Gastrocnemius medialis (tissue), 4 donors: ENCODE data around the gene TJP3. TPM values are rescaled to one million over a fixed set of nuclear protein-coding genes. Genes with fewer than 3 reads are reported as not detected.

Source experiments
- ATAC-seq, 2 donors: fragments of 150-250 bp; one replicate each; pipeline ENCODE4 v1.9.1; 2016
- DNase-seq, 2 donors: peaks; one replicate each; pipeline ENCODE4 v3.0.0-alpha.2; 2019
- H3K27ac ChIP-seq, 4 donors: fragments of 200-600 bp; sonication (generic); 1 replicate in 1 of 4; 2 replicates in 3 of 4; pipeline ENCODE4 v1.5.1; 2016 to 2018; ENCODE audit warnings: mild to moderate bottlenecking in 2 of 4, moderate library complexity in 1 of 4
- H3K27me3 ChIP-seq, 3 donors: fragments of 200-600 bp; sonication (generic) in 2 of 3; 1 replicate in 1 of 3; 2 replicates in 2 of 3; pipeline versions ENCODE4 v1.5.1 to v1.6.0; 2016 to 2019; ENCODE audit warnings: mild to moderate bottlenecking in 1 of 3, moderate library complexity in 1 of 3
- H3K36me3 ChIP-seq, 2 donors: fragments of 200-600 bp; sonication (generic) in 1 of 2; one replicate each; pipeline ENCODE4 v1.5.1; 2017 to 2018
- H3K4me1 ChIP-seq, 2 donors: fragments of 200-600 bp; sonication (generic) in 1 of 2; one replicate each; pipeline ENCODE4 v1.5.1; 2016 to 2017; ENCODE audit warnings: mild to moderate bottlenecking in 2 of 2
- H3K4me3 ChIP-seq, 4 donors: fragments of 200-600 bp; sonication (generic) in 3 of 4; 1 replicate in 1 of 4; 2 replicates in 3 of 4; pipeline ENCODE4 v1.5.1; 2016 to 2019; ENCODE audit warnings: mild to moderate bottlenecking in 2 of 4
- H3K9me3 ChIP-seq, 3 donors: fragments of 200-600 bp; sonication (generic) in 2 of 3; 1 replicate in 1 of 3; 2 replicates in 2 of 3; pipeline ENCODE4 v1.5.1; 2016 to 2019
- CTCF ChIP-seq, 5 experiments: fragments of 450-650 bp in 3 of 5; fragments of 200-600 bp in 2 of 5; sonication (generic) in 2 of 5; IDR thresholded peaks in 4 of 5; conservative IDR thresholded peaks in 1 of 5; 1 replicate in 4 of 5; 2 replicates in 1 of 5; pipeline ENCODE4 v1.5.1; 2016 to 2019; ENCODE audit warnings: antibody characterized with exemption in 5 of 5, mild to moderate bottlenecking in 3 of 5, moderate library complexity in 3 of 5
- POLR2A ChIP-seq, 2 donors: fragments of 450-650 bp; IDR thresholded peaks; one replicate each; pipeline ENCODE4 v1.6.1; 2017; ENCODE audit warnings: antibody characterized with exemption in 2 of 2, mild to moderate bottlenecking in 2 of 2, moderate library complexity in 2 of 2
- in situ Hi-C, 4 donors: fragments of 200-750 bp; cut with MboI; loops; one replicate each; pipeline versions ENCODE4 v1.15.0 to v1.8.0; 2017; ENCODE audit warnings: low sequenced_read_pairs in 4 of 4
- intact Hi-C: fragments of 100-400 bp; cut with DNase I; formaldehyde crosslinking; loops from one replicate; pipeline ENCODE4 v1.15.1; 2023; ENCODE audit warnings: low total_unique reads
- total RNA-seq, 4 donors: library from RNA; depleted of rRNA; stranded (reverse); fragments of >200 nt; gene quantifications; one replicate each; pipeline versions ENCODE4 v1.1.0 to v1.2.3, GENCODE V29; 2016

TJP3 gene
- total RNA-seq = 1 to 10 TPM in 3 of 4 donors, under 1 TPM in 1; 0.67 to 3.7 (median 1.7) TPM

- no peaks in the 10 kb centered on the region for H3K36me3 ChIP-seq
- H3K4me3 ChIP-seq = peak within 1 kb of the TSS; percentile 19 to 34 (median 25)
- DNase-seq (peak in 1 of 2 donors; percentile 37), ATAC-seq (peak in 1 of 2 donors; percentile 68)
- peaks cover 5 to 13% of the 10 kb centered on the region in 2 donors for H3K4me1 ChIP-seq
- peak within 1 kb of the TSS in 2 of 4 donors; percentile 47 to 61 for H3K27ac ChIP-seq
- no peaks in the 10 kb centered on the region for H3K9me3 ChIP-seq
- TF ChIP-seq CTCF (IDR thresholded peaks at IDR 0.05 in 4 of 5, conservative IDR thresholded peaks at IDR 0.05 in 1 of 5) (no peak), POLR2A (IDR thresholded peaks at IDR 0.05) (no peak)
- in situ Hi-C loops (no loop called here), intact Hi-C loops (no loop called here)
- H3K27me3 ChIP-seq = peaks cover 0 to 11% (median 2%) of the 10 kb centered on the region in 3 donors
Observed at GRCh38 chr19:3708207-3708931, at the start of gene TJP3. TSS of gene TJP3 (plus strand) at chr19:3708384. CDS start at chr19:3728433, 20,049 bp downstream.

GRCh38 chr19:3658870-3659745 is 49.1 kb upstream of the TJP3 start:
- intact Hi-C loops = no loop called here
- peaks cover 0 to 32% of the 10 kb centered on the region in 2 donors for H3K36me3 ChIP-seq
- H3K27ac ChIP-seq = no peak overlapping the region
- DNase-seq (no peak), ATAC-seq (no peak)
- in situ Hi-C loops = no loop called here
- H3K4me1 ChIP-seq = peaks cover 0 to 6% of the 10 kb centered on the region in 2 donors
- H3K4me3 ChIP-seq = no peak overlapping the region
- H3K9me3 ChIP-seq = no peaks in the 10 kb centered on the region
- H3K27me3 ChIP-seq = no peaks in the 10 kb centered on the region
- TF ChIP-seq POLR2A (IDR thresholded peaks at IDR 0.05) (no peak), CTCF (IDR thresholded peaks at IDR 0.05 in 4 of 5, conservative IDR thresholded peaks at IDR 0.05 in 1 of 5) (no peak)

- in situ Hi-C loops = loop anchor here in 2 of 4 donors (5.0 kb wide), 1 partner anchor 43 kb away; the partner anchor contains the start of gene PIP5K1C (in 2 of the 2)
- H3K36me3 ChIP-seq = peaks cover 0 to 36% of the 10 kb centered on the region in 2 donors
- peaks cover 0 to 6% of the 10 kb centered on the region in 2 donors for H3K4me1 ChIP-seq
- H3K9me3 ChIP-seq = no peaks in the 10 kb centered on the region
- ATAC-seq (no peak), DNase-seq (no peak)
- H3K27me3 ChIP-seq = no peaks in the 10 kb centered on the region
- intact Hi-C loops = loop anchor here (10.0 kb wide), 1 partner anchor 165 kb away; no protein-coding TSS in a partner anchor
- no peak overlapping the region for H3K27ac ChIP-seq
- H3K4me3 ChIP-seq = no peak overlapping the region
- no peak for TF ChIP-seq CTCF (IDR thresholded peaks at IDR 0.05 in 4 of 5, conservative IDR thresholded peaks at IDR 0.05 in 1 of 5)
- TF ChIP-seq POLR2A (IDR thresholded peaks at IDR 0.05) = no peak
Observed at GRCh38 chr19:3659746-3660112, 48.5 kb upstream of the TJP3 start.

- in situ Hi-C loops = loop anchor here in 2 of 4 donors (5.0 kb wide), 1 partner anchor 42 kb away; the partner anchor contains the start of gene PIP5K1C (in 2 of the 2)
- peak in 1 of 2 donors; percentile 19 for ATAC-seq
- TF ChIP-seq POLR2A (IDR thresholded peaks at IDR 0.05) = no peak
- no peak for TF ChIP-seq CTCF (IDR thresholded peaks at IDR 0.05 in 4 of 5, conservative IDR thresholded peaks at IDR 0.05 in 1 of 5)
Observed at GRCh38 chr19:3660493-3661219, 47.5 kb upstream of the TJP3 start.

More at GRCh38 chr19:3660493-3661219, 47.5 kb upstream of the TJP3 start:
- Histone ChIP-seq H3K4me1 (peaks cover under 1 to 6% of the 10 kb centered on the region in 2 donors), H3K9me3 (no peaks in the 10 kb centered on the region), H3K36me3 (peaks cover 0 to 37% of the 10 kb centered on the region in 2 donors), H3K27ac (peak overlapping the region in 1 of 4 donors; percentile 16), H3K27me3 (no peaks in the 10 kb centered on the region), H3K4me3 (no peak overlapping the region)
- peak in 1 of 2 donors; percentile 31 for DNase-seq
- intact Hi-C loops = loop anchor here (10.0 kb wide), 1 partner anchor 164 kb away; no protein-coding TSS in a partner anchor
